Neutrophil (primary cell): ENCODE data around the gene PODNL1.
"Not testable (repeated sequence)": the region's sequence is repeated elsewhere in the genome, so short reads cannot be mapped to it uniquely, and the experiment has no call there.

Experiments used
- H3K27ac ChIP-seq: fragments of 200-600 bp; sonication (generic); 2 replicates; pipeline ENCODE4 v1.5.1; 2016; ENCODE audit warnings: mild to moderate bottlenecking, moderate library complexity
- H3K27me3 ChIP-seq: fragments of 200-600 bp; sonication (generic); 2 replicates; pipeline ENCODE4 v1.6.0; 2016; ENCODE audit warnings: mild to moderate bottlenecking
- H3K36me3 ChIP-seq: fragments of 200-600 bp; sonication (generic); 2 replicates; pipeline ENCODE4 v1.5.1; 2017
- H3K4me1 ChIP-seq, 2 experiments: fragments of 200-600 bp in 1 of 2; sonication (generic) in 1 of 2; 1 replicate in 1 of 2; 2 replicates in 1 of 2; pipeline versions ENCODE4 v1.5.1 to v1.6.1; 2013 to 2016; ENCODE audit warnings: low read depth in 1 of 2, low read length in 1 of 2, mild to moderate bottlenecking in 1 of 2, moderate library complexity in 1 of 2; ENCODE audit not compliant: control insufficient read depth in 1 of 2, insufficient read depth in 1 of 2
- H3K4me3 ChIP-seq, 2 experiments: fragments of 200-600 bp in 1 of 2; sonication (generic) in 1 of 2; 1 replicate in 1 of 2; 2 replicates in 1 of 2; pipeline ENCODE4 v1.5.1; 2013 to 2016; ENCODE audit warnings: low read depth in 1 of 2, low read length in 1 of 2, mild to moderate bottlenecking in 1 of 2, moderate library complexity in 1 of 2
- H3K9me3 ChIP-seq: fragments of 200-600 bp; sonication (generic); 2 replicates; pipeline ENCODE4 v1.5.1; 2016
- CTCF ChIP-seq: fragments of 200-600 bp; sonication (generic); IDR thresholded peaks from 2 replicates; pipeline ENCODE4 v1.5.1; 2016; ENCODE audit warnings: antibody characterized with exemption

Gene PODNL1

DNA sequence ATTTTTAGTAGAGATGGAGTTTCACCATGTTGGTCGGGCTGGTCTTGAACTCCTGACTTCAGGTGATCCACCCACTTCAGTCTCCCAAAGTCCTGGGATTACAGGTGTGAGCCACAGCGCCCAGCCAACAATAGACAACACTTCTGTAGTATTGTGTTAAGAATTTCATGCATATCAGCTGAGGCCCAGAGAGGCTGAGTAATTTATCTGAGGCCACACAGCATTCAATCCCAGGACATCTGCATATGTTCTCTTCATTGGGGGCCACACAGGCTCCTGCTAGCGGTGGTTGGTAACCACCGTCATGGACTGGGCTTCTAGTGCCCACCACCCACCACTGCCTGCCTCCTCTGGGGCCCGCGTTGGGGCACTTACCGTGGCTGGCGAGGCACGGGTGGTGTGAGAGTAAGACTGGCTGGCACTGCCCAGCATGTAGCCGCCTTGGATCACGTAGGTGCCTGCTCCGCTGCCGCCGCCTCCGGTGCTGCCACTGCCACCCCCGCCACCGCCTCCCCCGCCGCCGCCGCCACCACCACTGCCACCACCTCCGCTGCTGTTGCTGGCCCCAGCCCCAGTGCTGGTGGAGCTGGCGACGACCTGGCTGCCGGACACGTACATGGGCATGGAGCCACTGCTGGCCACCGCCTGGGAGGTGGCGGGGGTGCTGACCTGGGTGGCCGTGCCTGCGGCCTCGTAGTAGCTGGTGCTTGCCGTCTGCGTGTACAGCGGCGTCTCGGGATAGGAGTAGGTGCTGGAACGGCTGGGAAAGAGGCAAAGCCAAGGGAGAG lies 34.3 kb upstream of the PODNL1 start:
- H3K4me1 ChIP-seq: no peaks in the 10 kb centered on the region
- no peak overlapping the region for H3K4me3 ChIP-seq
- H3K27me3 ChIP-seq: no peaks in the 10 kb centered on the region
- no peak for TF ChIP-seq CTCF
- H3K36me3 ChIP-seq: peaks cover 76% of the 10 kb centered on the region
- no peak overlapping the region for H3K27ac ChIP-seq
- no peaks in the 10 kb centered on the region for H3K9me3 ChIP-seq

DNA sequence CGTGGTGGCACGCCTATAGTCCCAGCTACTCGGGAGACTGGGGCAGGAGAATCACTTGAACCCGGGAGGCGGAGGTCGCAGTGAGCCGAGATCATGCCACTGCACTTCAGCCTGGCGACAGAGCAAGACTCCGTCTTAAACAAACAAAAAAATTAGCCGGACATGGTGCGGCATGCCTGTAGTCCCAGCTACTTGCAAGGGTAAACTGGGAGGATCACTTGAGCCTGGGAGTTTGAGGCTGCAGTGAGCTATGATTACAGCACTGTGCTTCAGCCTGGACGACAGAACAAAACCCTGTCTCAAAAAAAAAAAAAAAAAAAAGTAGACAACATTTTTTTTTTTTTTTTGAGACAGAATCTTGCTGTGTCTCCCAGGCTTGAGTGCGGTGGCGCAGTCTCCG lies 33.7 kb upstream of the PODNL1 start:
- H3K4me1 ChIP-seq, H3K27me3 ChIP-seq, H3K4me3 ChIP-seq, H3K9me3 ChIP-seq, H3K27ac ChIP-seq: not testable (repeated sequence)
- peaks cover 81% of the 10 kb centered on the region for H3K36me3 ChIP-seq

DNA sequence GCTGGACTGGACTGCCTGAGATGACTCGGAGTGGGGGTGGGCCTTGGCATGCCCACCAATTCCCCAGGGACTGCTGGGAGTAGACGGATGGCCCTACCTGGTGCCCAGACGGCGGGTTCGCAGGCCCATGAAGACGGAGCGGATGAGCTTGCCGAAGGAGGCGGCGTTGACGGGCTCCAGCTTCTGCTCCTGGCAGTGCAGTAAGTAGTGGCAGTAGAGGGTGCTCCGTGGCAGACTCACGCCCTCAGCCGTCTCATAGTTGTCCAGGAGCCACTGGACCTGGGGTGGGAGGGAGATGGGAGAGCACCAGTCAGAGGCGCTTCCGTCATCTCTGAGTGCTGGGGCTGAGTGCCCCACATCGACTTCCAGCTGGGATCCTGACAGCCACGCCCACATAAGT lies 31.7 kb upstream of the PODNL1 start:
- no peak for TF ChIP-seq CTCF
- no peaks in the 10 kb centered on the region for H3K4me1 ChIP-seq
- peaks cover 84% of the 10 kb centered on the region for H3K36me3 ChIP-seq
- no peaks in the 10 kb centered on the region for H3K9me3 ChIP-seq
- H3K4me3 ChIP-seq: no peak overlapping the region
- no peaks in the 10 kb centered on the region for H3K27me3 ChIP-seq
- H3K27ac ChIP-seq: no peak overlapping the region

- TF ChIP-seq CTCF: no peak
- Histone ChIP-seq H3K36me3 (peaks cover 86% of the 10 kb centered on the region), H3K9me3 (no peaks in the 10 kb centered on the region), H3K4me1 (no peaks in the 10 kb centered on the region), H3K4me3 (no peak overlapping the region), H3K27me3 (no peaks in the 10 kb centered on the region), H3K27ac (no peak overlapping the region)
Measured at GRCh38 chr19:13968999-13969398, 30.8 kb upstream of the PODNL1 start.

DNA sequence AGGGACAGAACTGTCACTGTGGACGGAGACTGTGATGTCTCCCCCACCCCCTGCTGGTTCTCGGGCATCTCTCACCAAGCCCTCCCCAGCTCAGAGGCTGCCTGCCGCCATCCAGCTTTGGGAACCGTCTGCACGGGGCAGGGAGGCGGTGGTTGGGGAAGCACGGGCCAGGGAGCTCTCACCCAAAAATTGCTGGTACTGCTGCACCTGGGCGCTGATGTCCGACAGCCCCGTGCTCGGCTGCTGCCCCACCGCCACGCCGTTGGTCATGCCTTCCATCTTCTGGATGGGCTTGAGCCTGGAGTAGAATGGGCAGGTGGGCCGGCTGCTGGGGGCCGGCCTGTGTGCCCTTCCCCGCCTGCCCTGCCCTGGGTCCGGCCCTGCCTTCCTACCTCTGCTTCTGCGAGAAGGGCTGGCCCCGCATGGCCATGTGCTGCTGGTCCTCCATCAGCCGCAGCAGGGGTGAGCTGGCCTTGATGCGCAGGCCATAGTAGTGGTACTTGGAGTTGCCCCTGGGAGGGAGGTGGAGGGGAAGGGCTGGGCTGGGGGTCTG lies 30.2 kb upstream of the PODNL1 start:
- Histone ChIP-seq H3K27me3 (no peaks in the 10 kb centered on the region), H3K4me1 (no peaks in the 10 kb centered on the region), H3K4me3 (no peak overlapping the region), H3K9me3 (no peaks in the 10 kb centered on the region), H3K27ac (no peak overlapping the region), H3K36me3 (peaks cover 89% of the 10 kb centered on the region)
- no peak for TF ChIP-seq CTCF

- peaks cover 89% of the 10 kb centered on the region for H3K36me3 ChIP-seq
- H3K4me3 ChIP-seq, H3K4me1 ChIP-seq, H3K9me3 ChIP-seq, H3K27me3 ChIP-seq, H3K27ac ChIP-seq: not testable (repeated sequence)
Measured at GRCh38 chr19:13967206-13967605, 29.0 kb upstream of the PODNL1 start.
